ENCODE data around the gene NDUFS7. TPM values are rescaled to one million over a fixed set of nuclear protein-coding genes. Genes with fewer than 3 reads are reported as not detected.

NDUFS7 gene
- total RNA-seq, 1 experiment from 2014 or later: 83.9 TPM

DNA sequence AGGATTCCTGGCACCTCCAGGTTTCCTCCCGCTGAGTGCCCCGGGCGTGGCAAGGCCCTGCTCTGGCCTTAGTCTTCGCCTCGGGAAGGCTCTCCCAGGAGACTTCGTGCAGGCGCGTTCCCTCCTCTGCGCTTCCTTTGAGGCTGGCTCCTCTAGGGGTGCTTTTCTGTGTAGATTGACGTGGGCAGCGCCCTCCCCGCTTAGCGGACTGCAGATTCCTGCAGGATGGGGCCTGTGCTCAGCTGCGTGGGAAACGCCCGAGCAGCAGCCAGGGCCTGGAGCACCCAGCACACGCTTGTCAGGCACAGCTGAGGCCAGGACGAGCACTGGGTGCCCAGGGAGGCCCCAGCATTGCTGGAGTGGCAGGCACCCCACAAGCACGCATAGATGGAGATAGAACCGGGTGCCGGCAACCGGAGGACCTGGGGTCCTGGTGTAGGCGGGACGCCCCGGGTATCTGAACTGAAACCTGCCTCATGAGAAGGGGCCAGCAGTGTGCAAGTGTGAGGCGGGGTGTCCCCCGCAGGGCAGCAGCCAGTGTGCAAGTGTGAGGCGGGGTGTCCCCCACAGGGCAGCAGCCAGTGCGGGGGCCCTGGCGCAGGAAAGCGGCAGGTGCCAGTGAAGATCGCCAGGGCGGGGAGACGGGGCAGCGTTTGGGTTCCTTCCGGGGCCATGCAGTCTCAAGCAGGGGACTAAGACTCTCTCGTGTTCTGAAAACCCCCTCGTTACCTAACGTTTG lies 3.4 kb downstream of the NDUFS7 start:
- no peak overlapping the region for H3K56ac ChIP-seq (ENCODE audit: insufficient read length, low read depth, low read length)
- H3T11ph ChIP-seq (ENCODE audit: low read length): no peak overlapping the region
- DNase-seq: no peak
- H3K9me3 ChIP-seq (ENCODE audit: control insufficient read depth, low read depth, low read length): no peaks in the 10 kb centered on the region
- no peak overlapping the region for H2AFZ ChIP-seq (ENCODE audit: low read length)
- H3K23me2 ChIP-seq (ENCODE audit: insufficient read length, low read depth, low read length, poor library complexity, severe bottlenecking): peaks cover 6% of the 10 kb centered on the region
- WGBS (ENCODE audit: extremely low coverage, insufficient read length, low lambda C conversion rate): no CpG with 5 or more reads among the region's 39 CpGs
- peaks cover 6% of the 10 kb centered on the region for H3K79me1 ChIP-seq (ENCODE audit: insufficient read depth, low read depth, low read length, poor library complexity, severe bottlenecking)
- H3K18ac ChIP-seq (ENCODE audit: insufficient read length, low read depth, low read length): no peak overlapping the region
- H3K4me2 ChIP-seq (ENCODE audit: insufficient read depth, insufficient read length, low read length): no peak overlapping the region
- H4K8ac ChIP-seq (replicated peaks; ENCODE audit: insufficient read length, low read depth, low read length): no peak overlapping the region
- Mint-ChIP-seq H3K9me3 (peaks cover 3 to 5% of the 10 kb centered on the region in 2 experiments; a peak in 2 of 5 replicates), H3K4me3 (no peak overlapping the region; a peak in 1 of 5 replicates), H3K36me3 (ENCODE audit: insufficient read depth in 1 of 3, low read depth in 3 of 3) (peaks cover 17 to 31% (median 27%) of the 10 kb centered on the region in 3 experiments), H3K27ac (no peak overlapping the region), H3K27me3 (ENCODE audit: low read depth) (peaks cover 3% of the 10 kb centered on the region), H3K4me1 (peaks cover 6 to 7% of the 10 kb centered on the region in 2 experiments; a peak in 3 of 4 replicates)
- TF ChIP-seq, protein P1, sequence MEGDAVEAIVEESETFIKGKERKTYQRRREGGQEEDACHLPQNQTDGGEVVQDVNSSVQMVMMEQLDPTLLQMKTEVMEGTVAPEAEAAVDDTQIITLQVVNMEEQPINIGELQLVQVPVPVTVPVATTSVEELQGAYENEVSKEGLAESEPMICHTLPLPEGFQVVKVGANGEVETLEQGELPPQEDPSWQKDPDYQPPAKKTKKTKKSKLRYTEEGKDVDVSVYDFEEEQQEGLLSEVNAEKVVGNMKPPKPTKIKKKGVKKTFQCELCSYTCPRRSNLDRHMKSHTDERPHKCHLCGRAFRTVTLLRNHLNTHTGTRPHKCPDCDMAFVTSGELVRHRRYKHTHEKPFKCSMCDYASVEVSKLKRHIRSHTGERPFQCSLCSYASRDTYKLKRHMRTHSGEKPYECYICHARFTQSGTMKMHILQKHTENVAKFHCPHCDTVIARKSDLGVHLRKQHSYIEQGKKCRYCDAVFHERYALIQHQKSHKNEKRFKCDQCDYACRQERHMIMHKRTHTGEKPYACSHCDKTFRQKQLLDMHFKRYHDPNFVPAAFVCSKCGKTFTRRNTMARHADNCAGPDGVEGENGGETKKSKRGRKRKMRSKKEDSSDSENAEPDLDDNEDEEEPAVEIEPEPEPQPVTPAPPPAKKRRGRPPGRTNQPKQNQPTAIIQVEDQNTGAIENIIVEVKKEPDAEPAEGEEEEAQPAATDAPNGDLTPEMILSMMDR (conservative IDR thresholded peaks at IDR 0.05): no peak
- H3K27ac ChIP-seq (ENCODE audit: insufficient read length, low read depth, low read length): no peak overlapping the region
- no peak overlapping the region for H3K14ac ChIP-seq (ENCODE audit: insufficient read depth, low read length)
- no peak overlapping the region for H3K4ac ChIP-seq (ENCODE audit: low read depth, low read length)
- no peak overlapping the region for H2BK5ac ChIP-seq (ENCODE audit: insufficient read length, low read length)
- H4K20me1 ChIP-seq (ENCODE audit: control insufficient read depth, insufficient read depth, insufficient read length): no peaks in the 10 kb centered on the region
- no peaks in the 10 kb centered on the region for H3K4me1 ChIP-seq (ENCODE audit: insufficient read depth, low read length)
- H4K5ac ChIP-seq (ENCODE audit: insufficient read length, low read depth, low read length): no peak overlapping the region
- H3K27me3 ChIP-seq (ENCODE audit: insufficient read depth, low read length): no peaks in the 10 kb centered on the region
- H2AK5ac ChIP-seq (ENCODE audit: insufficient read length, low read length): no peak overlapping the region
- H3K23ac ChIP-seq (ENCODE audit: insufficient read length, low read depth, low read length): no peak overlapping the region
- no peak overlapping the region for H2BK120ac ChIP-seq (ENCODE audit: low read depth, low read length, poor library complexity, severe bottlenecking)
- no peak overlapping the region for H2BK12ac ChIP-seq (ENCODE audit: insufficient read length, low read depth, low read length)
- H3K79me2 ChIP-seq (ENCODE audit: insufficient read depth, low read length): peaks cover 3% of the 10 kb centered on the region; the same call in 1 of the 2 replicates
- H2BK15ac ChIP-seq (ENCODE audit: low read depth, low read length): no peak overlapping the region
- H3K9ac ChIP-seq (ENCODE audit: extremely low read depth, insufficient read length, low read length): no peak overlapping the region
- no peak overlapping the region for H4K91ac ChIP-seq (ENCODE audit: insufficient read length, low read depth, low read length)
- no peak overlapping the region for H2BK20ac ChIP-seq (ENCODE audit: low read depth, low read length, poor library complexity, severe bottlenecking)
